OCI-LY1 (cell line): ENCODE results near the gene FAM83G.

Experiments used
- H2AFZ ChIP-seq: fragments of 200-600 bp; sonication (generic), shearing (Covaris generic); 2 replicates; pipeline ENCODE4 v1.6.0; 2014; ENCODE audit warnings: antibody characterized with exemption, mild to moderate bottlenecking, low read length
- H3F3A ChIP-seq: fragments of 200-600 bp; sonication (generic), shearing (Covaris generic); 2 replicates; pipeline ENCODE4 v1.6.0; 2014; ENCODE audit warnings: mild to moderate bottlenecking, antibody characterized with exemption, low read length, moderate library complexity; ENCODE audit not compliant: insufficient read depth
- H3K27ac ChIP-seq: fragments of 200-600 bp; sonication (generic); 2 replicates; pipeline ENCODE4 v1.5.1; 2014; ENCODE audit warnings: low read length, mixed run types, mild to moderate bottlenecking, low read depth; ENCODE audit not compliant: poor library complexity, severe bottlenecking
- H3K27me3 ChIP-seq: fragments of 200-600 bp; sonication (generic); 2 replicates; pipeline ENCODE4 v1.6.0; 2014; ENCODE audit warnings: antibody characterized with exemption, mild to moderate bottlenecking, low read length, moderate library complexity; ENCODE audit not compliant: insufficient read depth
- H3K36me3 ChIP-seq: fragments of 200-600 bp; sonication (generic); 2 replicates; pipeline ENCODE4 v1.6.1; 2014; ENCODE audit warnings: mild to moderate bottlenecking, antibody characterized with exemption, low read length, moderate library complexity, mixed read lengths; ENCODE audit not compliant: insufficient read depth
- H3K4me1 ChIP-seq: fragments of 200-600 bp; sonication (generic); 2 replicates; pipeline ENCODE4 v1.5.1; 2014; ENCODE audit warnings: mild to moderate bottlenecking, low read length, moderate library complexity; ENCODE audit not compliant: insufficient read depth, severe bottlenecking
- H3K4me2 ChIP-seq: fragments of 200-600 bp; sonication (generic), shearing (Covaris generic); 2 replicates; pipeline ENCODE4 v1.6.1; 2014; ENCODE audit warnings: low read length
- H3K4me3 ChIP-seq: fragments of 200-600 bp; sonication (generic); 2 replicates; pipeline ENCODE4 v1.5.1; 2014; ENCODE audit warnings: low read length, low read depth, mild to moderate bottlenecking, mixed read lengths; ENCODE audit not compliant: poor library complexity, severe bottlenecking
- H3K79me2 ChIP-seq: fragments of 200-600 bp; shearing (Covaris generic); 2 replicates; pipeline ENCODE4 v1.6.1; 2016; ENCODE audit warnings: mixed run types, low read length, mixed read lengths; ENCODE audit not compliant: insufficient read depth
- H3K9ac ChIP-seq: fragments of 200-600 bp; sonication (generic), shearing (Covaris generic); 2 replicates; pipeline ENCODE4 v1.6.1; 2014; ENCODE audit warnings: mild to moderate bottlenecking, low read length, mixed read lengths
- H3K9me2 ChIP-seq: fragments of 200-600 bp; sonication (generic), shearing (Covaris generic); 2 replicates; pipeline ENCODE4 v1.6.1; 2014; ENCODE audit warnings: low read depth, mild to moderate bottlenecking, low read length, mixed read lengths
- H3K9me3 ChIP-seq: fragments of 200-600 bp; shearing (Covaris generic); 2 replicates; pipeline ENCODE4 v1.6.1; 2014; ENCODE audit warnings: low read length, mixed read lengths
- H4K20me1 ChIP-seq: fragments of 200-600 bp; sonication (generic), shearing (Covaris generic); 2 replicates; pipeline ENCODE4 v1.6.0; 2016; ENCODE audit warnings: mild to moderate bottlenecking, low read length; ENCODE audit not compliant: insufficient read depth
- CTCF ChIP-seq: fragments of 200-600 bp; sonication (generic), shearing (Covaris generic); IDR thresholded peaks from 2 replicates; pipeline ENCODE4 v1.5.1; 2017; ENCODE audit warnings: mild to moderate bottlenecking, antibody characterized with exemption, low read length, moderate library complexity, mixed read lengths
- EZH2 ChIP-seq: fragments of 200-600 bp; sonication (generic), shearing (Covaris generic); IDR thresholded peaks from 2 replicates; pipeline ENCODE4 v1.8.0; 2017; ENCODE audit warnings: borderline replicate concordance, mixed run types, mild to moderate bottlenecking, antibody characterized with exemption, low read length, moderate library complexity, mixed read lengths

FAM83G gene

GRCh38 chr17:19010729-19011505 is 6.4 kb upstream of the FAM83G start:
- no peak for TF ChIP-seq EZH2
- TF ChIP-seq CTCF: no peak
- H3K9ac ChIP-seq: no peak overlapping the region
- no peaks in the 10 kb centered on the region for H3F3A ChIP-seq
- no peak overlapping the region for H3K27ac ChIP-seq
- H3K9me3 ChIP-seq: no peaks in the 10 kb centered on the region
- no peak overlapping the region for H3K4me3 ChIP-seq
- H3K36me3 ChIP-seq: no peaks in the 10 kb centered on the region
- no peak overlapping the region for H2AFZ ChIP-seq
- H3K27me3 ChIP-seq: no peaks in the 10 kb centered on the region
- H3K9me2 ChIP-seq: no peaks in the 10 kb centered on the region
- H3K4me2 ChIP-seq: no peak overlapping the region
- no peaks in the 10 kb centered on the region for H4K20me1 ChIP-seq
- no peaks in the 10 kb centered on the region for H3K79me2 ChIP-seq
- no peaks in the 10 kb centered on the region for H3K4me1 ChIP-seq

DNA sequence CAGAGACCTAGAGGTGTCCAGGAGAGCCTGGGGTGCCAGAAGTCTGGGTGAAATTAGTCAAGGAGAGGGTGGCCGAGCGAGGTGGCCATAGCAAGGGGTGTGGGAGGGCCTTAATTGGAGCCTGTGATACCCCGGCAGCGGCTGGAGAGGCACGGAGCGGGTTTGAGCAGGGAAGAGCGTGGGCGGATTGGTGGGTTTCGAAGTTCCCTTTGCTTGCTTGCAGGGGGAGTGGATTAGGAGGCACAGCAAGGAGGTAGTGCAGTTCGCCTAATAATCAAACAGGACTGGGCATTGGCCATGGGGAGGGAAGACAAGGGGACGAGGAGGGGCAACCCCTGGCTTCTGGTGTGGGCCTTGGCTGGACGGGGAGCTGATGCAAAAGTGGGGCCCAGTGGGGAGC is 5.4 kb upstream of the FAM83G start:
- Histone ChIP-seq H3K9me3 (no peaks in the 10 kb centered on the region), H3K4me2 (no peak overlapping the region), H3K4me3 (no peak overlapping the region), H3F3A (no peaks in the 10 kb centered on the region), H3K27ac (no peak overlapping the region), H3K27me3 (no peaks in the 10 kb centered on the region), H3K4me1 (peaks cover 3% of the 10 kb centered on the region), H4K20me1 (no peaks in the 10 kb centered on the region), H3K9me2 (no peaks in the 10 kb centered on the region), H3K36me3 (no peaks in the 10 kb centered on the region), H2AFZ (no peak overlapping the region), H3K9ac (no peak overlapping the region), H3K79me2 (no peaks in the 10 kb centered on the region)
- TF ChIP-seq CTCF (no peak), EZH2 (no peak)

DNA sequence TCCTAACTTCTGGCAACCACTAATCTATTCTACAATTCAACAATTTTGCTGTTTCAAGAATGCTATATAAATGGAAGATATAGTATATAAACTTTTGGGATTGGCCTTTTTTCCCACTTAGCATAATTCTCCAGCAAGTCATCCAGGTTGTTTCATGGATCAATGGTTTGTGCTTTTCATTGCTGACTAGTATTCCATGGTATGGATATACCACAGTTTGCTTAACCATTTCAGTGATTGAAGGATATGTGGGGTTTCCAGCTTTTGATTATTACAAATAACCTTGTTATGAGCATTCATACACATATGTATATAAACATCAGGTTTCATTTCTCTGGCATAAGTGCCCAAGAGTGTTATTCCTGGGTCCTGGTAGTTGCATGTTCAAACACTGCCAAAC is 2.1 kb upstream of the FAM83G start:
- TF ChIP-seq EZH2 (no peak), CTCF (no peak)
- Histone ChIP-seq H3K9me2 (no peaks in the 10 kb centered on the region), H3K27ac (no peak overlapping the region), H3K4me1 (peaks cover 29% of the 10 kb centered on the region), H3K9ac (no peak overlapping the region), H3K9me3 (no peaks in the 10 kb centered on the region), H4K20me1 (no peaks in the 10 kb centered on the region), H3F3A (no peaks in the 10 kb centered on the region), H3K79me2 (no peaks in the 10 kb centered on the region), H3K27me3 (no peaks in the 10 kb centered on the region), H3K4me3 (no peak overlapping the region), H2AFZ (no peak overlapping the region), H3K36me3 (peaks cover 10% of the 10 kb centered on the region; the same call in 1 of the 2 replicates), H3K4me2 (no peak overlapping the region)
